Activated CD8-positive, alpha-beta memory T cell treated with anti-CD3 and anti-CD28 coated beads, Interleukin-2, amount 50 U/mL, for 24 hours (primary cell): ENCODE measurements around the gene DMPK.

ENCODE experiments used
- DNase-seq: peaks from one replicate; pipeline ENCODE4 v3.0.0-alpha.2; 2020; ENCODE audit errors: extremely low read depth

DMPK gene, protein sequence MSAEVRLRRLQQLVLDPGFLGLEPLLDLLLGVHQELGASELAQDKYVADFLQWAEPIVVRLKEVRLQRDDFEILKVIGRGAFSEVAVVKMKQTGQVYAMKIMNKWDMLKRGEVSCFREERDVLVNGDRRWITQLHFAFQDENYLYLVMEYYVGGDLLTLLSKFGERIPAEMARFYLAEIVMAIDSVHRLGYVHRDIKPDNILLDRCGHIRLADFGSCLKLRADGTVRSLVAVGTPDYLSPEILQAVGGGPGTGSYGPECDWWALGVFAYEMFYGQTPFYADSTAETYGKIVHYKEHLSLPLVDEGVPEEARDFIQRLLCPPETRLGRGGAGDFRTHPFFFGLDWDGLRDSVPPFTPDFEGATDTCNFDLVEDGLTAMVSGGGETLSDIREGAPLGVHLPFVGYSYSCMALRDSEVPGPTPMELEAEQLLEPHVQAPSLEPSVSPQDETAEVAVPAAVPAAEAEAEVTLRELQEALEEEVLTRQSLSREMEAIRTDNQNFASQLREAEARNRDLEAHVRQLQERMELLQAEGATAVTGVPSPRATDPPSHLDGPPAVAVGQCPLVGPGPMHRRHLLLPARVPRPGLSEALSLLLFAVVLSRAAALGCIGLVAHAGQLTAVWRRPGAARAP

DNA sequence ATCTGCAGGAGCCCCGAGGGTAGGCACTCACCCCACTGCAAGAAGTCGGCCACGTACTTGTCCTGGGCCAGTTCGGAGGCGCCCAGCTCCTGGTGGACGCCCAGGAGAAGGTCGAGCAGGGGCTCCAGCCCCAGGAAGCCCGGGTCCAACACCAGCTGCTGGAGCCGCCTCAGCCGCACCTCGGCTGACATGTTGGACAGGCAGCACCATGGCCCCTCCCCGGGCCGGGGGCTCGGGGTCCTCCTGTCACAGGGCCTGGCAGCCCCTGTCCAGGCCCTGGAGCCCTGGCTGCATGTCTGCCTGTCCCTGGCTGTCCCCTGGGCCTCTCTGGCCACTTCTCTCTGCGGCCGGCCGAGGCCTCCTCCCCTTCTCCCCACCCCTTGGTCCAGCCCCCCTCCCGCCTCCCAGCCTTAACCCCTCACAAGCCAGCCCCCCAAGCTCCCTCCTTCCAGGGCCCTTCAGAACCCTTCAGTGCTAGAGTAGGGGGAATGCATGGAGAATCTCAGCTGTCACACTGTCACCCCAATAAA lies at the start of gene DMPK:
TSS of gene DMPK (minus strand) at position 329 of the 530 bp plus-strand sequence. CDS start at position 191, 138 bp downstream.
- DNase-seq = no peak

DNA sequence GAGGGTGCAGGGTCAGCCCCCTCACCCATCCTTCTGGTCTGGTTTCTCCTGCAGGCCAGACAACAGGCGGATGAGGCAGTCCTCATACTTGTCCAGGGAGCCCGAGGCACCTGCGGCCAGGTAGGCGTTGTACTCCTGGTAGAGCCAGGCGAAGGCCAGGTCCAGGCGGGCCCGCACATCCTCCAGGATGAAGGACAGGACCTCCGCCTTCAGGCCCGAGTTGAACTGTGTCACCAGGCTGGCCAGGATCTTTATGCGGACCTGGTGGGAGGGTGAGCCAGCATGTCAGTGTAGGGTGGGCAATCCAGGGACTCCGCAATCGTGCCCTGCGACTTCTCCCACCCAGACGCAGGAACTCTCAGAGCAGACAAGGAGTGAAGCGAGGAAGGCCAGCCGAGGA lies 46.7 kb upstream of the DMPK start:
- DNase-seq = no peak

DNA sequence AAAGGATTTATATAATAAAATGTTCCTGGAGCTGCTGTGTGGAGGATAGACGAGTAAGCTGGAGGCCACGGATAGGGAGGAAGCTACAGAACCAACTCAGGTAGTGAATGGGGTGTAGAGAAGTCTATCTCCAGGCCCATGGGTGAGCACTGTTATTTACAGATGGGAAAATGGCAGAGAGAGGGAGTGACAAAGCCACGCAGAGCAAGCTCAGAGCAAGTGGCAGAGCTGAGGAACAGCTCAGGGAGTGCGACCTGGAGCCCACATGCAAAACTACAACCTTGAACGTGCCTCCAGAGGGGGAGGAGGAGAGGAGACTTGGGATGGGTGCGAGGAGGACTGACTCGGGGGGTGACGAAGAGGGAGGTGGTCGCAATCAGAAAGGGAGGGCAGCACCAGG lies 46.2 kb upstream of the DMPK start:
- no peak for DNase-seq

DNA sequence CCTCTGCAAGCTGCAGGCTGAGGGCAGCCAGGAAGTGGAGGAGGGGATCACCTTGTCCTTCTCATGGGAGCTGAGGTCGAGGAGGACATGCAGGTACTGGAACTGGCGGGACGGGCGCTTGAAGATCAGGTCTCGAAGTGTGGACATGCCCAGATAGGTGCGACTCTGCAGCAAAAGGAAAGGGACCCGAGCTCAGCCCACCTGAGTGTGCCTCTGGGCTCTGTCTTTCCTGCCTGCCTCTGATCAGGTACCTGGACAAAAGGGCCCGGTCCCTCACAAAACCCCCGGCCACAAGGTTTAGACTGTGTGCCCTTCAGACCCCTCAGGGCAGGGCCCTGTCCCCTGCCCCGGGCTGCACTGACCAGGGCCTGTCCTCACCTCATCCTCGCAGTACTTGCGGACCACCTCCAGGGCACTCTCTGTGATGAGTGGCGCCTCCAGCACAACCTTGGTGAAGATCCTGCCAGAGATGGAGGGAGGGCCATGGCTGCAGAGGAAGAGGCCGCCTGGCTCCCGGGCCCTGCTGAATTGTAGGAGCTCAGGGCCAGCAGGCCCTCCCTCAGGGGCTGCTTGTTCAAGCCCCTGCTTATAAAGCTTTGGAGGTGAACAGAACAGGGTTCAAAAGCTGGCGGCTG lies 45.3 kb upstream of the DMPK start:
- DNase-seq = no peak

DNA sequence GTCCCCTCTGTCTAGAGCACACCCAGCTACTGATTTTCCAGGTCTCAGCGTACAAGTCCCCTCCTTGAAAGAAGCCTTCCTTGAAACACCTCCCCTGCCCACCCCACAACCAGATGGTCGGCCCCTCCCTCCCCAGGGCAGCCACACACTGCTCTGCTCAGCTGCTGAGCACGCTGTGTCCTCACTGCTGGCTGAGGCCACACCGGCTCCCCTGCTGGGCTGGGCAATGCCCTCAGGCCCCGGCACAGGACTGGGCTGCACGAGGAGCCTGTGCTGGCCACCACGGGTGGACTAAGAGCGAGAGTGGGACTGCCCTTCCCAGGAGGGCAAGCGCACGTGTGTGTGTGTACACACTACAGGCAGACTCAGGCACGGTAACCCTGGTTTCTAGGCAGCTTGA lies 44.6 kb upstream of the DMPK start:
- DNase-seq = no peak

DNA sequence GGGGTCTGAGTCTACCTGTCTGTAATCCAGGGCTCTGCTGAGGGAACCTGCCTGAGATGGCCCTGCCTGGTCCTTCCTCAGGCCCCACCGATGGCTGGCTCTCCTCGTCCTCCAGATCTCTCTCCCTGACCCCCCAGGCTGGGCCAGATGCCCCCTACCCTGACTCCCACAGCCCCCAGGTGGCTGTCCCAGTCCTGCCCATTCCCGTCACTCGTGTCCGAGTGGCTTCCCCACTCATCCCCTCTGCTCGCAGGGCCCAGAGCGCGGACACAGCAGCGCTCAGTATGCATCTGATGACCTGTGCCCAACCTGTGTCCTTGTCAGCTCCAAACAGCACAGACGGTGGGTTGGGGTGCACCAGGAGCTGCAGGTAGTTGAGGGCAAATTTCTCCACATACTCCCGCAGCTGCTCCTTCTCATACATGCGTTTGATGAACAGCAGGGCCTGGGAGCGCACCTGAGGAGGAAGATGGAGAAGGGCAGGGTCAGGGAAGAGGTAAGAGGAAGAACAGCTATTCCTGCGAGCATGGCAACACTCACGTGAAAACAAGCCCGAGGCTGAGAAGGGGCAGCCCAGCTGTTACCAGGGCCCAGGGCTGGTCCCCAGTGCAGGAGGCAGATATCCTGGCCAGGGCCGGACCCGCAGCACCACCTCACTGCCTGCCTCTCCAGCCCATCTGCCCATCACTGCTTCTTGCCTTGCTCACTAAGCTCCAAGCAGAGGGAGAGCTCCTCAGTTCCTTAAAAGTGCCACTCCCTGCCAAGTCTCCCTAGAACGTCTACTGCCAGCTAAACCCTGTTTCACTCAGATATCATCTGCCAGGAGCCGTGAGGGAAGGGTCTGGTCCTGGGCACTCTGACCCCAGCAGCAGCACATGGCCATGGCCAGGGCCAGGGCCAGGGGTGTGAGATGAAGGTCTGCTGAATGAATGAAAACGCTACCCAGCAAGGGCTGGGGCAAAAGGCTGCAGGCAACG lies 43.9 kb upstream of the DMPK start:
- no peak for DNase-seq

DNA sequence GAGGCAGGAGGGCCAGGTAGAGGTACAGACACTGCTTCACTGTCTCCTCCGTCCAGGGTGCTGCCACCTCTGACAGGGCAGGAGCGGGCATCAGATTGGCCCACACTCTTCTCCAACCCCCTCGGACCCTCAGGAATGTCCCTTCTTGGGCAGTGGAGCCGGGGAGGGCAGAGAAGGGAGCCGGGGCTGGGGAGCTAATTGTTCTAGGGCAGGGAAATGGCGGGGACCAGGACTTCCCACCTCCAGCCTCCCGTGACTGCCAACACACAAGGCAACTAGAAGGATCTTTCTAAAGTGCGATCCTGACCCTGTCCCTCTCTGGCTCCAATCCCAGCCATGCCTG lies 42.9 kb upstream of the DMPK start:
- DNase-seq = no peak

DNA sequence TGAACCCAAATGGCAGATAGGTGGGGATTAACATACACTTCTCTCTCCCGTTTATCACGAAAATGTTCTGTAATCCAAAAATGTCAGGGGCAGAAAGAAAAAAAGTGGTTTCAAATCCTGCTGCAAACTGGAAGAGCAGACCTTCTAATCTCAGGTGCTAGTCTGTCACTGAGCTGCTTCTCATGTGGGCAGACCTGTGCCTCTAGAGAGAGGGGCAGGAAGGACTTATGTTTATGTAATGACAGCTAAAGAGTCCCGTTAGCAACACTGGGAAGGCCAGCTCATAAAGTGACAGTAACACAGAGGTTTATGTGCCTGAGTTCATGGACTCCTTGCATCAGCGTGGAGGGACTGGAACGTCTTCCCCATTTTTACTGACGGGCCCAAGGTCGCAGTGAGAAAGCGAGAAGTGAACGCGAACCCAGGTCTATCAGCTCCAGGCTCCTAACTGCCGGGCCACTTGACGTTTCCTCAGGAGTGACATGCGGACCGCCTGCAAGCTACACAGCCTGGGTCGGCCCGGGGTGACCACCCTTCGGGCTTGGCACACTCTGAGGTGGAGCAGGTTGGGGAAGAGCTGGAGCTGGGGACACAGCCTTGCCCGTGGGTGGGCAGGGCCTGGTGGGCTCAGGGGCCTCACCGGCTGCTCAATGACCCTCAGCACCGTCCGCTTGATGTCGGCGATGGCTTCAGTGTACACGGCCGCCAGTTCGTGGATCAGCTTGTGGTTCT lies 42.4 kb upstream of the DMPK start:
- DNase-seq = no peak

DNA sequence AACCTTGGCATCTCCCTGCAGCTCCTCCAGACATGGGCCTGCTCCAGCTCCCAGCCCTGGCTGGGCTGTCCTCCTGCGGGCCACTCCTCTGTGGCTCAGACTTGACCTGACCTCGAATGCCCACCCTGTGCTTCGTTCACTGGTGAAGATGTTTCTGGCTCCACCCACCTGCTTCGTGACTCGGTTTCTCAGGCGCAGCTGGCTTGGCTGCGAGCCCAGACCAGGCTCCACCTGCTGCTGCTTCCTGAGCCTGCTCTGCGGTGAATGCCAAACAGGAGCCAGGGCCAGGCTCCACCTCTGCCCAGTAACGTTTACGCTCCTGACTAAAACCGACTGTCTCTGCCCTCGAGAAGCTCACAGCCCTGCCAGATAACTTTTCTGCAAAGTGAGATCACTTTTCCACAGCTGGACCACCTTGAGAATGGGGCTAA lies 41.8 kb upstream of the DMPK start:
- no peak for DNase-seq

DNA sequence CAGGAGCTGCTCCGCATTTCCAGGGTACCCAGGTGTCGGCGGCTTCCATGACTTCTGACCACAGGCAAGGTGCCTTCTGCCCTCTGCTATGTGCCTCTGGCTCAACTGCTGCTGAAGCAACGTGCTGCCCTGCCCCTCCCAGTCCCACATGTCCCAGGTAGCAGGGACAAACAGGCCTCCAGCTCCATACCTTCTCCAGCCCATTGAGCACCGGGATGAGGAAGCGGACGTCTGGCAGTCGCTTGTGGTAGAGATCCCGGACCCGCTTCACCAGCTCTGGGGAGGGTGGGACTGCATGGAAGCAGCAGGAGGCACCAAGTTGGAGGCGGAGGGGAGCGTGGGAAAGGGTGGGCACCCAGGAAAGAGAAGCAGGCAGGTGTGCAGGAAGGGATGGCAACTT lies 40.9 kb upstream of the DMPK start:
- DNase-seq = no peak

DNA sequence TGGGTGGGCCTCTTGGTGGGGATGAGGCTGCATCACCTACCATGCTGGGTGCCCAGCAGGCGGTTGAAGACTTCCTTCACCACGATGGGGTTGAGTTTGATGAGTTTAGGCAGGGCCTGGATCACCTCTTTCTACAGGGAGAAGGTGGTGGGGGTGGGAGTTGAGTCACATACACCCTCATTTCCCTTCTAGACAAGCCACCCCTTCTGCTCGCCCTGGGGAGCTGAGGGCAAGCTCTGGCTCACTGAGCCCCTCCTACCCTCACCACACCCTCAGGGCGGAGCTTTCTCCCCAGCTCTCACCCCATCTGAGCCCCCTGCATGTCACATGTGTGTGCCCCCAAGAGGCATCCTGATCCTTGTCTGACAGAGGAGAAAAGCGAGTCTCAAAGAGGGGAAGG lies 40.4 kb upstream of the DMPK start:
- no peak for DNase-seq

DNA sequence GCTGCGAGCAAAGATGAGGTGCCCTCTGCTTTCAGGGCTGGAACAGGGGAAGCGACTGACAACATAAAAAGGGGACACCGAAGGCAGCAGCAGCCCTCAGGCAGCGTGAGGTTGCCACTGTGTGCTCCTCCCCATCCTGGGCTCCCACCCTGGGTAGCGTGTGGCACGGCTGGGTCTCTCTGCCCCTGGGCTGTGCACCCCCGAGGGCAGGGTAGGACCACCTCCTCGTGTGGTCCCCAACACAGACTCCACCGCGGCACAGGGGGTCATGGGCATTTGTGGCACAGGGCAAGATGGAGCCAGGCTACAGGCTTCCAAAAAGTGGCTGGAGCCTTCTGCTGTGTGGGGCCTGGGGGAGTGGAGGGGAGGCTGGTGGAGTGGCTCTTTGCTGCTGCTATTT lies 39.3 kb upstream of the DMPK start:
- DNase-seq = no peak

DNA sequence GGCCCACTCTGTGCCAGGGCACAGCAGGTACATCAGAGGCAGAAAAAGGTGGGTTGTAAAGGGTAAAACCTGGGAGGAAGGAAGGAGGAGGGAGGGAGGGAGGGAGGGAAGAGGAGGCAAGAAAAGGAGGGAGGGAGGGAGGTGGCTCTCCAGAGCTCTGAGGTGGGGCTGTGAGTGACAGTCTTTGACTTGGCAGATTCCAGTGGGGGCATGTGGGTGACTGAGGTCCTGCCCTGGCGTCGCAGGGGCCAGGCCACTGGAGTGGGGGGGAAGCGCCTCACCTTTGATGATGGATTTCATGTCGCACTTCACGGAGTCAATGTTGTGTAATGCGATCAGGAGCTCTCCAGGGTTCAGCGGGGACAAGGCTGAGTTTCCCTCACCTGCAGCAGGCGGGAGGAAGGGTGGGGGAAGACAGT lies 38.8 kb upstream of the DMPK start:
- no peak for DNase-seq

DNA sequence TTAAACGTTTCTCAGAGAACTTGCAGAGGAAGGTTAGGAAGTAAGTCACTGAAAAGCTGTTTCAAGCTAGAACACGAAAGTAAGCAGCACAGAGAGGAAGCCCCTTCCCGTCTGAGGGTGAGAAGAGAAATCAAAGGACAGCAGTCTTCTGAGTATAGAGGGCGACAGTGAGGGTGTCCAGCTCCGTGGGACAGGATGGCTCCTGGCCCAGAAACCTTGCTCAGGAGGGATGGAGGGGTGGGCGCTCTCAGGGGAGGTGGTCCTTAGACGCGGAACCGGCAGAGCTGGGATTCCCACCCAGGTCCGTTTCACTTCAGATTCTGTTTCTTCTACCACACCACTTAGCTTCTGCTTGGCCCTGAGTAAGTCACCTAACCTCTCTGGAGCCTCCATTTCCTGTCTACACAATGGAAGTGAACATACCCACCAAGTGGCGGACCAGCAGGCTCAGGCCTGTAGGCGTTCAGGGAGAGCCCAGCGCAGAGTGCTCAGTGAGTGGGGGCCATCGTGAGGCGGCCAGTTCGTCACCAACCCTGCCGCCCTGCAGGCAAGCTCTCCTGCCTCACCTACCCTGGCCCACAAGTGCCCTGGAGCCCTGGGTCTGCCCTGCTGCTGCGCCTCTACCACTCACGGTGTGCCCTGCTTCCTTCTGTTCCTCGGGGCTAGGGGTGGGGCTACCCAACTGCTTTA lies 38.3 kb upstream of the DMPK start:
- DNase-seq = no peak

DNA sequence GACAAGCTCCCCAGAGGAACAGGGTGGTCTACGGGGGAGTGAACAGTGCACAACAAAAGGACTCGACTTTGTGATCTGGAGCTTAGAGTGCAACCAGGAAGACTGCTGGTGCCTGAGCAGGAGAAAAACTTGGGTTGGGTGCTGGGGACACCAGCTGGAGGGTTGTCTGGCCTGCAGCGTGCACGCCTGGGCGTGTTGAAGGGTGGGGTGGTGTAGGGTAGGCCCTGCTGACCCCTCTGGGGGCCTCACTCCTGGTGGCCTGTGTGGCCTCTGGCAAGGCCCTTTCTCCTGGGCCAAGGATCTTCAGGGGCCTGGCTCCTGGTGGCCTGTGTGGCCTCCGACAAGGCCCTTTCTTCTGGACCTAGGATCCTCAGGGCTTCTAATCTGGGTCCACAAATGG lies 37.5 kb upstream of the DMPK start:
- DNase-seq = no peak

DNA sequence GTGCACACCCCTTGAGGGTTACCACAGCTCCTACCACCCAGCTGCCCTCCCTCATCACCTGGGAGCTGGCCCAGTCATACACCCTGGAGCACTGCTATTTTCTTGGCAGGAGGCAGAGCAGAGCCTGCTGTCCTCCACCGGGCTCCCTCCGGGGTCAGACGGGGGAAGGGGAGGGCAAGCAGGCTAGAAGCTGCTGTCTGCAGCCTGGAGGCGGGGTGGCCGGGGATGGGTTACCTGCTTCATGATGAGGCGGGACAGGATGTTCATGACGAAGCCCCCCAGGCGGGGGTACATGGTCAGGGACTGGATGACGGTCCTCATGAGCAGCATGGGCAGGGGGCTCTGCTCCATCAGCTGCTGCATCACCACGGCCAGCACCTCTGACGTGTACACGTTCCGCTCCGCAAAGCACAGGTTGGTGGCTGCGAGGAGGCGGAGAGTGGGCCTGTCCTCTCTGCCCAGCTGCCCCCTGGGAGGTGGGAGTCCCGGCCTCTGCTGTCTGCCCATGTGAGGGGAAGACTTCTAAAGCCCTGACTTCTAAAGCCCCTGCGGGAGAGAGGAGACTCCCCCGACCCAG lies 35.5 kb upstream of the DMPK start:
- DNase-seq = no peak

DNA sequence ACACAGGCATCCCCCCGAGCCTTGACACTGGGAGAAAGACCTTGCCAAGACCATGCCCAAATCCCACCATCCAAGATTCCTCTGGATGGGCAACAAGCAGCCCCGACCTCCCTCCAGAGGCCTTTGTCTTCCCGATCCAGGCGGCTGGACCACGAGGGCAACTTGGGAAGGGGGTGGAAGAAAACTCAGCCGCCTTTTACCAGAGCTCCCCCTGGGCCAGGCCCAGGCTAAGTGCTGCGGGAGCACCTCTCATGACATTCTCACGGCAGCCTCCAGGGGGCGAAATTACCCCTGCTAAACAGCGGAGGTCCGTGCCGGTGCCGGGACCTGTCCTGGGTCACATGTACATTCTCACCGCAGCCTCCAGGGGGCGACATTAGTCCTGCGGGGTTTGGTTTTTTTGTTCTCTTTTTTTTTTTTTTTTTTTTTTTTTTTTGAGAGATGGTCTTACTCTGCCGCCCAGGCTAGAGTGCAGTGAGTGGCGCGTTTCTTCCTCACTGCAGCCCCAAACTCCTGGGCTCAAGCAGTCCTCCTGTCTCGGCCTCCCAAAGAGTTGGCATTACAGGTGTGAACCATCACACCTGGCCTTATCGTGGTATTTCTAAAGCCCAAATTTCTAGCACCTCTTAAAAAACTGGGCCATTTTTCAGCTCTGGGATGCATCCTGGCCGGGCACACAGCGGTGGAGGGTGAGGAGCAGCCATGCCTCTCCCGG lies 34.9 kb upstream of the DMPK start:
- peak; percentile 93 for DNase-seq

DNA sequence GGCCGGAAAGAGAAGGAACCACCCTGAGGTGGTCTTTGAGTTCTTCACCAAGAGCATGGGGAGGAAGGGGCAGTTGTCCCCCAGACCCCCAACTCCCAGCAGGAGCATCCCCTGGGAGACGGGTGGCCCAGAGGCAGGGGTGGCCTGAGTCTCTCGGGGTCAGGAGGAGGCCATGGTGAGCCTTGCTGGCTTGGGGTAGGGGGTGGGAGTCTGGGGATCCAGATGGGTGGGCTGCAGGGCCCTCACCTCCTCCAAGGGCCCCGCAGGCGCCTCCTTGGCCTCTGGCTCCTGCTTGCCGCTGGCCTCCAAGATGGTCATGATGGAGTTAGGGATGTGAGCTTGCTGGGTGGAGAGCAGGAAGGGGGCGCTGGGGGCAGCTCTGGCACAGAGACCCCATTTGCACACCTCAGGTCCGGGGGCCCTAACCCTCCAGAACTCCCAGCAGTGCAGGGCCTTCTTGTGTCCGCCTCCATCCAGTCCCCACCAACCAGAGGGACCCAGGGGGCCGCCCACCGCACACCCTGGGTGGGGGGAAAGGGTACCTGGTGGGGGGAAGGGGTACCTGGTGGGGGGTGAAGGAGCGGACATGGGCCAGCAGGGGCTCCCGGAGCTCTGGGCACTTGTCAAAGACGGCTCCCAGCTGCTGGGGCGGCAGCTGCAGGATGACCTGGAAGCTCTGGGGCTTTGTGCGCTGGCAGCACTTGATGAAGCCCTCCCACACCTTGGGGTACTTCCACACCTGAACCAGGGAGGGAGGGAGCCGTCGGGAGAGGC lies 34.1 kb upstream of the DMPK start:
- DNase-seq = no peak
